ENCODE measurements around the gene SIL1.

GRCh38 chr5:138912093-138912492 is 286.1 kb downstream of the SIL1 start:
- TF ChIP-seq CTCF (IDR thresholded peaks at IDR 0.05) (no peak), POLR2A (IDR thresholded peaks at IDR 0.05) (no peak)
